PC-9 (cell line): Measurements from ENCODE around the gene ZNF333. TPM values are rescaled to one million over a fixed set of nuclear protein-coding genes. Genes with fewer than 3 reads are reported as not detected.

Experiments used
- BruUV-seq: library from RNA; stranded (reverse); fragments of 400-500 nt; replicated peaks from 2 replicates; lab custom pipeline; 2021; lab: Mats Ljungman, UMichigan
- CTCF ChIA-PET: fragments of 300-600 bp; sonication (Branson Sonifier 250); formaldehyde crosslinking; loops from one replicate; lab custom pipeline; 2022; ENCODE audit warnings: antibody characterized with exemption; lab: Charles Lee
- POLR2A ChIA-PET: fragments of 300-600 bp; sonication (Branson Sonifier 250); formaldehyde crosslinking; loops from one replicate; lab custom pipeline; 2022; ENCODE audit warnings: antibody characterized with exemption; ENCODE audit not compliant: unreplicated experiment; lab: Charles Lee
- DNase-seq, 2 experiments: peaks; one replicate each; pipeline versions ENCODE4 v3.0.0 to v3.0.0-alpha.2; 2015 to 2022; ENCODE audit warnings: mixed read lengths in 1 of 2
- H2AFZ ChIP-seq: fragments of 200-600 bp; sonication (generic); 2 replicates; pipeline ENCODE4 v1.8.1; 2017; ENCODE audit warnings: antibody characterized with exemption
- H3F3A ChIP-seq: fragments of 200-600 bp; sonication (generic); 2 replicates; pipeline ENCODE4 v1.8.1; 2017; ENCODE audit warnings: antibody characterized with exemption, mild to moderate bottlenecking, low read depth; ENCODE audit not compliant: insufficient read depth
- H3K27ac ChIP-seq: fragments of 200-600 bp; sonication (generic); 2 replicates; pipeline ENCODE4 v1.6.1; 2016; ENCODE audit warnings: mixed run types
- H3K27me3 ChIP-seq: fragments of 200-600 bp; sonication (generic); 2 replicates; pipeline ENCODE4 v1.6.1; 2016; ENCODE audit warnings: low read depth, mixed run types; ENCODE audit not compliant: insufficient read depth
- H3K36me3 ChIP-seq: fragments of 200-600 bp; sonication (generic); 2 replicates; pipeline ENCODE4 v1.6.1; 2016; ENCODE audit warnings: low read depth, mixed run types
- H3K4me1 ChIP-seq: fragments of 200-600 bp; sonication (generic); replicated peaks from 2 replicates; pipeline ENCODE4 v1.6.1; 2016; ENCODE audit warnings: mixed run types; ENCODE audit not compliant: insufficient read depth
- H3K4me2 ChIP-seq: fragments of 200-600 bp; sonication (generic); 2 replicates; pipeline ENCODE4 v1.6.1; 2017; ENCODE audit warnings: mixed run types
- H3K4me3 ChIP-seq: fragments of 200-600 bp; sonication (generic); 2 replicates; pipeline ENCODE4 v1.6.1; 2016; ENCODE audit warnings: mixed run types
- H3K79me2 ChIP-seq: fragments of 200-600 bp; sonication (generic); 2 replicates; pipeline ENCODE4 v1.6.1; 2017; ENCODE audit warnings: low read depth, mixed run types
- H3K9me2 ChIP-seq: fragments of 200-600 bp; sonication (generic); 2 replicates; pipeline ENCODE4 v1.8.1; 2017; ENCODE audit warnings: mild to moderate bottlenecking; ENCODE audit not compliant: insufficient read depth
- H3K9me3 ChIP-seq: fragments of 200-600 bp; sonication (generic); 2 replicates; pipeline ENCODE4 v1.8.1; 2016; ENCODE audit warnings: low read depth; ENCODE audit not compliant: insufficient read depth
- H4K20me1 ChIP-seq: fragments of 200-600 bp; sonication (generic); 2 replicates; pipeline ENCODE4 v1.8.1; 2017; ENCODE audit not compliant: insufficient read depth
- CTCF ChIP-seq: fragments of 200-600 bp; sonication (generic); conservative IDR thresholded peaks from 2 replicates; pipeline ENCODE4 v1.6.1; 2017; ENCODE audit warnings: mixed run types, antibody characterized with exemption, mild to moderate bottlenecking, moderate library complexity
- EZH2 ChIP-seq: fragments of 200-600 bp; sonication (generic); IDR thresholded peaks from 2 replicates; pipeline ENCODE4 v1.8.0; 2017; ENCODE audit warnings: antibody characterized with exemption, low read depth
- intact Hi-C: fragments of 100-400 bp; cut with micrococcal nuclease; formaldehyde crosslinking; loops from one replicate; pipeline ENCODE4 v1.10.0; 2022; ENCODE audit not compliant: unreplicated experiment
- total RNA-seq: library from RNA; stranded (reverse); gene quantifications from 2 replicates; pipeline ENCODE4 v1.2.3, GENCODE V29; 2021

Gene ZNF333
- total RNA-seq, 1 experiment from 2014 or later: 10.1 TPM

DNA sequence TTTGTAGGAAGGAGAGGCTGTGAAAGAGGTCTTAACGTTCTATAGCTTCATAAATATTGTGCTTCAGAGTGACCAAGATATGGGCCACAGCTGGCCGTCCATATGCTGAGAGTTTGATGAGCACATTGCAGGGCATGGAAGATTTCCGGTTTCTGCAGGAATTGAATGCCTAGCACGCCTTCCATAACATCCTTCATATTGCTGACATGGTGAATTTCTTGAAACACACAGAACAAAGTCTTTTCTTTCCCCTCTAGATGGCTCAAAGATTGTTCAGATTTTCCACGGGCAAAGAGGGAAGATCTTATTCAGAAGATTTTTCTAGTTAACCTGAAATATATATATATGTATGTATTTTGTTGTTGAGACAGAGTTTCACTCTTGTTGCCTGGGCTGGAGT is 46.1 kb downstream of the ZNF333 start:
- H2AFZ ChIP-seq: no peak overlapping the region
- no peak overlapping the region for H3K4me2 ChIP-seq
- no peak for DNase-seq
- no peaks in the 10 kb centered on the region for H3K36me3 ChIP-seq
- H3K27me3 ChIP-seq: no peaks in the 10 kb centered on the region
- no peak for TF ChIP-seq EZH2
- intact Hi-C loops: no loop called here
- H3K9me3 ChIP-seq: peaks cover 6% of the 10 kb centered on the region
- H3K4me1 ChIP-seq: no peaks in the 10 kb centered on the region
- ChIA-PET CTCF (no interaction called here), POLR2A (no interaction called here)
- no peaks in the 10 kb centered on the region for H3F3A ChIP-seq
- H3K27ac ChIP-seq: no peak overlapping the region
- no peaks in the 10 kb centered on the region for H3K79me2 ChIP-seq
- no TSS peak for BruUV-seq
- H4K20me1 ChIP-seq: no peaks in the 10 kb centered on the region
- no peak overlapping the region for H3K4me3 ChIP-seq
- H3K9me2 ChIP-seq: no peaks in the 10 kb centered on the region

GRCh38 chr19:14746886-14747285 is 57.0 kb downstream of the ZNF333 start:
- H3K27ac ChIP-seq: no peak overlapping the region
- no peaks in the 10 kb centered on the region for H3F3A ChIP-seq
- TF ChIP-seq CTCF (no peak), EZH2 (no peak)
- H3K9me2 ChIP-seq: no peaks in the 10 kb centered on the region
- DNase-seq: no peak
- no TSS peak for BruUV-seq
- H3K4me1 ChIP-seq: no peaks in the 10 kb centered on the region
- peaks cover 6% of the 10 kb centered on the region; the same call in 1 of the 2 replicates for H3K36me3 ChIP-seq
- no peak overlapping the region for H3K4me3 ChIP-seq
- no peaks in the 10 kb centered on the region for H3K79me2 ChIP-seq
- H3K27me3 ChIP-seq: no peaks in the 10 kb centered on the region
- no peak overlapping the region for H3K4me2 ChIP-seq
- no peaks in the 10 kb centered on the region for H3K9me3 ChIP-seq
- H4K20me1 ChIP-seq: no peaks in the 10 kb centered on the region
- no peak overlapping the region for H2AFZ ChIP-seq
- ChIA-PET CTCF (no interaction called here), POLR2A (no interaction called here)
- intact Hi-C loops: no loop called here

DNA sequence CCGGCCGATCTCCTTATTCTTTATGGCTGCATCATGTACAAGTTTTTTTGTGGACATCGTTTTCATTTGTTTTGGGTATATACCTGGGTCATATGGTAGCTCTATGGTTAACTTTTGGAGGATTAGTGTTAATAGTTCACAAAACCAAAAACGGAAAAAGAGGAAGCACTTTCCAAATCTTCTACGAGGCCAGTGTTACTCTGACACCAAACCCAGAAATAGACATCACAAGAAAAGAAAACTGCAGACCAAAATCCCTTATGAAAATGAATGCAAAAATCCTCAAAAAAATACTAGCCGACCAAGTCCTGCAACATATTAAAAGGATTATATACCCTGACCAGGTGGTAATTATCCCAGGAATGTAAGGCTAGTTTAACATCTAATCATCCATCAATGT is 58.8 kb downstream of the ZNF333 start:
- POLR2A ChIA-PET: no interaction called here
- TF ChIP-seq EZH2 (no peak), CTCF (no peak)

GRCh38 chr19:14758816-14759215 is 69.0 kb downstream of the ZNF333 start:
- H3K27ac ChIP-seq: no peak overlapping the region

More for the DNA sequence above, 58.8 kb downstream of the ZNF333 start:
- Histone ChIP-seq H3K4me3 (no peak overlapping the region), H3K4me1 (no peaks in the 10 kb centered on the region), H3F3A (no peaks in the 10 kb centered on the region), H3K4me2 (no peak overlapping the region), H3K27me3 (no peaks in the 10 kb centered on the region), H3K9me2 (no peaks in the 10 kb centered on the region), H3K9me3 (no peaks in the 10 kb centered on the region), H4K20me1 (no peaks in the 10 kb centered on the region), H3K79me2 (no peaks in the 10 kb centered on the region), H2AFZ (no peak overlapping the region), H3K36me3 (no peaks in the 10 kb centered on the region), H3K27ac (no peak overlapping the region)
- BruUV-seq: no TSS peak
- no peak for DNase-seq
- intact Hi-C loops: no loop called here
- CTCF ChIA-PET: no interaction called here

More at GRCh38 chr19:14758816-14759215, 69.0 kb downstream of the ZNF333 start:
- no peaks in the 10 kb centered on the region for H3K4me1 ChIP-seq
- no peaks in the 10 kb centered on the region for H3K36me3 ChIP-seq
- no peaks in the 10 kb centered on the region; the same call in 1 of the 2 replicates for H4K20me1 ChIP-seq
- no peaks in the 10 kb centered on the region for H3K9me2 ChIP-seq
- H3F3A ChIP-seq: no peaks in the 10 kb centered on the region
- TF ChIP-seq CTCF (no peak), EZH2 (no peak)
- ChIA-PET POLR2A (no interaction called here), CTCF (interaction anchor here (0.6 kb wide), 1 partner anchor 185 kb away, joined by 3 read pairs; no protein-coding TSS in a partner anchor)
- no peaks in the 10 kb centered on the region for H3K27me3 ChIP-seq
- no TSS peak for BruUV-seq
- no peak overlapping the region for H3K4me3 ChIP-seq
- intact Hi-C loops: no loop called here
- no peaks in the 10 kb centered on the region for H3K9me3 ChIP-seq
- H3K4me2 ChIP-seq: no peak overlapping the region
- no peaks in the 10 kb centered on the region for H3K79me2 ChIP-seq
- no peak for DNase-seq
- no peak overlapping the region for H2AFZ ChIP-seq
